Activated B cell treated with CpG ODN at 0.5 μM for 24 hours (primary cell): ENCODE results near the gene ABCB6. TPM values are rescaled to one million over a fixed set of nuclear protein-coding genes. Genes with fewer than 3 reads are reported as not detected.

Source experiments
- ATAC-seq: fragments of 200-7000 bp; cut with Tn5 transposase; one replicate; pipeline ENCODE4 v1.10.0; 2021; ENCODE audit warnings: low read depth, mild to moderate bottlenecking, moderate library complexity
- CTCF ChIA-PET: fragments of 350-600 bp; sonication (Branson Sonifier 250); formaldehyde crosslinking; loops from one replicate; lab custom pipeline; 2021; ENCODE audit warnings: antibody characterized with exemption; lab: Charles Lee
- POLR2A ChIA-PET: fragments of 350-600 bp; sonication (Branson Sonifier 250); formaldehyde crosslinking; loops from one replicate; lab custom pipeline; 2021; ENCODE audit warnings: antibody characterized with exemption; lab: Charles Lee
- DNase-seq: peaks from one replicate; pipeline ENCODE4 v3.0.0; 2022
- H3K27ac Mint-ChIP-seq: one replicate; pipeline ENCODE4 v1.8.0; 2020; ENCODE audit warnings: mixed read lengths
- H3K27me3 Mint-ChIP-seq: one replicate; pipeline ENCODE4 v1.8.0; 2021; ENCODE audit warnings: mixed read lengths
- H3K36me3 Mint-ChIP-seq: one replicate; pipeline ENCODE4 v1.8.0; 2021; ENCODE audit warnings: low read depth, mixed read lengths
- H3K4me1 Mint-ChIP-seq: one replicate; pipeline ENCODE4 v1.8.0; 2021; ENCODE audit warnings: mixed read lengths
- H3K4me3 Mint-ChIP-seq: one replicate; pipeline ENCODE4 v1.8.0; 2020; ENCODE audit warnings: mild to moderate bottlenecking, mixed read lengths
- H3K9me3 Mint-ChIP-seq: one replicate; pipeline ENCODE4 v1.8.0; 2020; ENCODE audit warnings: mixed read lengths
- CTCF ChIP-seq: fragments of 200-600 bp; IDR thresholded peaks from one replicate; pipeline ENCODE4 v1.8.0; 2022; ENCODE audit warnings: antibody characterized with exemption, mild to moderate bottlenecking
- intact Hi-C: fragments of 100-400 bp; cut with micrococcal nuclease; formaldehyde crosslinking; loops from one replicate; pipeline ENCODE4 v1.15.1; 2024
- total RNA-seq: library from RNA; stranded (reverse); gene quantifications from 2 replicates; pipeline ENCODE4 v1.2.3, GENCODE V29; 2022

Gene ABCB6
- total RNA-seq, 1 donor from 2014 or later, result 16.6 TPM

DNA sequence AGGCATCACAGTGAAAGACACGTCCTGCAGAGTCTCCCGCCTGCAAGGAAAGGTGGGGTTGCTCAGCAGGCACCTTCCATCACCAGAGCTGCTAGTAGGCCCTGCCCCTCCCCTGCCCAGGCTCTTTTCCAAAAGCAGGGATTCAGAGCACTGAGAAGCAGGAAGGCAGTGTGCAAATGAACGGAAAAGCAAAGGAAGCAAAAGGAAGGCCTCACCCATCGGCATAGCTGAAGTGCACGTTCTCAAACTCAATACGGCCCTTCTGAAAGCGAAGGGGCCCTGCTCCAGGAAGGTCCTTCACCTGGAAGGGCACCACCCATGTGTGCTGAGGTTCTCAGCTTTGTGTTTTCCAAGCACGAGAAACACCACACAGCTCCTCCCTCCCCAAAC lies 5.7 kb downstream of the ABCB6 start:
- TF ChIP-seq CTCF, result no peak
- no peaks in the 10 kb centered on the region for H3K27me3 Mint-ChIP-seq
- intact Hi-C loops, result no loop called here
- ATAC-seq (no peak), DNase-seq (no peak)
- H3K4me3 Mint-ChIP-seq, result no peak overlapping the region
- POLR2A ChIA-PET, result interaction anchor here (2.2 to 3.0 kb wide), 2 partner anchors 36 to 66 kb away, joined by 21 to 22 read pairs; partner anchors contain the start of genes CNPPD1 and DNAJB2
- H3K27ac Mint-ChIP-seq, result no peak overlapping the region
- peaks cover 20% of the 10 kb centered on the region for H3K4me1 Mint-ChIP-seq
- CTCF ChIA-PET, result interaction anchor here (1.4 kb wide), 1 partner anchor 53 kb away, joined by 4 read pairs; no protein-coding TSS in a partner anchor
- H3K9me3 Mint-ChIP-seq, result no peaks in the 10 kb centered on the region
- H3K36me3 Mint-ChIP-seq, result peaks cover 36% of the 10 kb centered on the region

GRCh38 chr2:219210886-219211362 lies 7.8 kb downstream of the ABCB6 start:
- peaks cover 27% of the 10 kb centered on the region for H3K4me1 Mint-ChIP-seq
- DNase-seq (no peak), ATAC-seq (no peak)
- POLR2A ChIA-PET, result interaction anchor here (0.6 to 3.0 kb wide), 13 partner anchors 19 to 177 kb away, joined by 3 to 22 read pairs (median 6); partner anchors contain the start of genes ANKZF1, CNPPD1, DNAJB2 and DNPEP
- intact Hi-C loops, result loop anchor here (1.0 kb wide), 4 partner anchors 35 to 84 kb away; partner anchors contain the start of genes CNPPD1 and NHEJ1
- H3K27ac Mint-ChIP-seq, result no peak overlapping the region
- TF ChIP-seq CTCF, result no peak
- no peaks in the 10 kb centered on the region for H3K9me3 Mint-ChIP-seq
- CTCF ChIA-PET, result interaction anchor here (0.6 to 2.0 kb wide), 11 partner anchors 16 to 548 kb away, joined by 3 to 14 read pairs (median 3); partner anchors contain the start of gene NHEJ1
- H3K36me3 Mint-ChIP-seq, result peaks cover 37% of the 10 kb centered on the region
- no peaks in the 10 kb centered on the region for H3K27me3 Mint-ChIP-seq
- no peak overlapping the region for H3K4me3 Mint-ChIP-seq

DNA sequence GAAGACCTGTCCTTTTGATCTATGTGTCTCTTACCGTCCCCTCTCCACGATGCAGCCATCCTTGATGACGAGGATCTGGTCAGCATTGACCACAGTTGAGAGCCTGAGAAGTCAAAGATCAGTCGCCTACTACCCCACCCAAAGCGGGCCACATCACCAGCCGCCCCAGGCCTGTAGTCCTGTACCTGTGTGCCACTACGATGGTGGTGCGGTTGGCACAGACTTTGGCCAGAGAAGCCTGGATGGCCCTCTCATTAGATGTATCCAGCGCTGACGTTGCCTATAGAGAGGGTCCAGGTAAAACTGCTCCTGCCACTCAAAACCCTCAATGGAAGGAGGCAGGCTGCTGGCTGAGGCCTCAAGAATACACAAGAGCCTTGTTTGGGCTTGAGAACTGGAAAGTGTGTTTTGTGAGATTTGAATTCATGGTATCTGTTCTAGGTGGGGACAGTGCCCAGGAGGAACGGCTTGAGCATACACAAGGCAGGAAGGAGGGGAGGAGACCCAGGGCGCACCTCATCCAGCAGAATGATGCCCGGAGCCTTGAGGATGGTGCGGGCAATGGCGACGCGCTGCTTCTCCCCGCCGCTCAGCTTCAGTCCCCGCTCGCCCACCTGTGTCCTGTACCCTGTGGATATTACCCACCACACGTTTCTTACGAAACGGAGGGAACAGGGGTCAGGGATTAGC lies 8.4 kb downstream of the ABCB6 start:
- DNase-seq, result no peak
- no peak for ATAC-seq
- no peaks in the 10 kb centered on the region for H3K27me3 Mint-ChIP-seq
- intact Hi-C loops, result no loop called here
- no peak overlapping the region for H3K27ac Mint-ChIP-seq
- no peak overlapping the region for H3K4me3 Mint-ChIP-seq
- peaks cover 28% of the 10 kb centered on the region for H3K4me1 Mint-ChIP-seq
- POLR2A ChIA-PET, result interaction anchor here (1.2 to 5.3 kb wide), 2 partner anchors 8 to 34 kb away, joined by 3 to 98 read pairs; partner anchors contain the start of genes ABCB6, CNPPD1 and RETREG2
- TF ChIP-seq CTCF, result no peak
- H3K36me3 Mint-ChIP-seq, result peaks cover 37% of the 10 kb centered on the region
- CTCF ChIA-PET, result interaction anchor here (1.3 to 2.5 kb wide), 3 partner anchors 35 to 64 kb away, joined by 3 to 8 read pairs (median 6); no protein-coding TSS in a partner anchor
- no peaks in the 10 kb centered on the region for H3K9me3 Mint-ChIP-seq

GRCh38 chr2:219209236-219210195 lies 9.2 kb downstream of the ABCB6 start:
- no peaks in the 10 kb centered on the region for H3K9me3 Mint-ChIP-seq
- no peak overlapping the region for H3K4me3 Mint-ChIP-seq
- peaks cover 33% of the 10 kb centered on the region for H3K36me3 Mint-ChIP-seq
- ATAC-seq (no peak), DNase-seq (no peak)
- POLR2A ChIA-PET, result interaction anchor here (1.2 to 5.3 kb wide), 2 partner anchors 9 to 33 kb away, joined by 3 to 98 read pairs; partner anchors contain the start of genes ABCB6, CNPPD1 and RETREG2
- peaks cover 28% of the 10 kb centered on the region for H3K4me1 Mint-ChIP-seq
- H3K27ac Mint-ChIP-seq, result no peak overlapping the region
- TF ChIP-seq CTCF, result no peak
- intact Hi-C loops, result no loop called here
- no peaks in the 10 kb centered on the region for H3K27me3 Mint-ChIP-seq
- CTCF ChIA-PET, result interaction anchor here (1.1 to 2.5 kb wide), 2 partner anchors 8 to 38 kb away, joined by 5 to 8 read pairs; no protein-coding TSS in a partner anchor
